Activated T-cell treated with anti-CD3 and anti-CD28 coated beads, Interleukin-2, amount 50 U/mL, for 1 hour (primary cell): ENCODE data around the gene PHLDA1.

Experiments
- DNase-seq: peaks from one replicate; pipeline ENCODE4 v3.0.0-alpha.2; 2020

Gene PHLDA1

GRCh38 chr12:76031414-76032042 is at the start of gene PHLDA1:
Gene PHLDA1, minus strand, starts transcription at chr12:76031776.
- DNase-seq = peak; percentile 92

GRCh38 chr12:76080729-76081415 is 49.3 kb upstream of the PHLDA1 start:
- no peak for DNase-seq

GRCh38 chr12:76080017-76080728 is 48.6 kb upstream of the PHLDA1 start:
- no peak for DNase-seq

- no peak for DNase-seq
Observed at GRCh38 chr12:76078748-76079147, 47.2 kb upstream of the PHLDA1 start.

GRCh38 chr12:76075448-76075847 is 43.9 kb upstream of the PHLDA1 start:
- no peak for DNase-seq

- no peak for DNase-seq
Observed at GRCh38 chr12:76074701-76075336, 43.2 kb upstream of the PHLDA1 start.

- DNase-seq = no peak
Observed at GRCh38 chr12:76073561-76073960, 42.0 kb upstream of the PHLDA1 start.

- no peak for DNase-seq
Observed at GRCh38 chr12:76072568-76072967, 41.0 kb upstream of the PHLDA1 start.

- no peak for DNase-seq
Observed at GRCh38 chr12:76069339-76069738, 37.8 kb upstream of the PHLDA1 start.

GRCh38 chr12:76065917-76066316 is 34.3 kb upstream of the PHLDA1 start:
- no peak for DNase-seq

- no peak for DNase-seq
Observed at GRCh38 chr12:76064904-76065303, 33.3 kb upstream of the PHLDA1 start.

GRCh38 chr12:76060111-76060510 is 28.5 kb upstream of the PHLDA1 start:
- DNase-seq = no peak

GRCh38 chr12:76057326-76057725 is 25.8 kb upstream of the PHLDA1 start:
- no peak for DNase-seq

GRCh38 chr12:76055393-76055792 is 23.8 kb upstream of the PHLDA1 start:
- DNase-seq = no peak

GRCh38 chr12:76049575-76050251 is 18.1 kb upstream of the PHLDA1 start:
- no peak for DNase-seq

GRCh38 chr12:76047742-76048141 is 16.2 kb upstream of the PHLDA1 start:
- no peak for DNase-seq

GRCh38 chr12:76047060-76047459 is 15.5 kb upstream of the PHLDA1 start:
- DNase-seq = no peak

- no peak for DNase-seq
Observed at GRCh38 chr12:76043377-76043776, 11.8 kb upstream of the PHLDA1 start.

- DNase-seq = no peak
Observed at GRCh38 chr12:76042147-76042546, 10.6 kb upstream of the PHLDA1 start.

GRCh38 chr12:76041406-76041805 is 9.8 kb upstream of the PHLDA1 start:
- no peak for DNase-seq

GRCh38 chr12:76040461-76040860 is 8.9 kb upstream of the PHLDA1 start:
- no peak for DNase-seq

GRCh38 chr12:76038176-76038575 is 6.6 kb upstream of the PHLDA1 start:
- no peak for DNase-seq
